Medulla oblongata (tissue), 1 donor: ENCODE measurements around the gene STRADB.
"Not testable (repeated sequence)": the region's sequence is repeated elsewhere in the genome, so short reads cannot be mapped to it uniquely, and the experiment has no call there.

Experiments
- DNase-seq: peaks from one replicate; pipeline ENCODE4 v3.0.0-alpha.2; 2015; ENCODE audit errors: extremely low spot score

Gene STRADB

GRCh38 chr2:201430322-201430721 lies 21.2 kb upstream of the STRADB start:
- DNase-seq = not testable (repeated sequence)

GRCh38 chr2:201430839-201431238 lies 20.7 kb upstream of the STRADB start:
- DNase-seq = no peak

- no peak for DNase-seq
These were observed 19.4 kb upstream of the STRADB start for GRCh38 chr2:201432038-201432620.

- no peak for DNase-seq
These were observed 18.7 kb upstream of the STRADB start for GRCh38 chr2:201432621-201433393.

GRCh38 chr2:201433394-201433995 lies 18.0 kb upstream of the STRADB start:
- no peak for DNase-seq

GRCh38 chr2:201436141-201436540 lies 15.4 kb upstream of the STRADB start:
- no peak for DNase-seq

- DNase-seq = not testable (repeated sequence)
These were observed 12.1 kb upstream of the STRADB start for GRCh38 chr2:201439336-201439922.

GRCh38 chr2:201440182-201440581 lies 11.4 kb upstream of the STRADB start:
- no peak for DNase-seq

GRCh38 chr2:201441409-201441808 lies 10.1 kb upstream of the STRADB start:
- DNase-seq = no peak

GRCh38 chr2:201444746-201445465 lies 6.6 kb upstream of the STRADB start:
- DNase-seq = no peak

- no peak for DNase-seq
These were observed 4.5 kb upstream of the STRADB start for GRCh38 chr2:201447086-201447485.

GRCh38 chr2:201448061-201448460 lies 3.5 kb upstream of the STRADB start:
- DNase-seq = no peak

- no peak for DNase-seq
These were observed 2.8 kb upstream of the STRADB start for GRCh38 chr2:201448701-201449100.

GRCh38 chr2:201450954-201451291 lies 617 bp upstream of the STRADB start:
- no peak for DNase-seq

- DNase-seq = peak; percentile 32
These were observed 750 bp downstream of the STRADB start for GRCh38 chr2:201452058-201452921.

GRCh38 chr2:201452922-201453643 lies 1.5 kb downstream of the STRADB start:
- DNase-seq = no peak

GRCh38 chr2:201458381-201458780 lies 6.8 kb downstream of the STRADB start:
- no peak for DNase-seq

- DNase-seq = no peak
These were observed 9.0 kb downstream of the STRADB start for GRCh38 chr2:201460532-201460931.

- DNase-seq = no peak
These were observed 13.0 kb downstream of the STRADB start for GRCh38 chr2:201464547-201464946.

- DNase-seq = peak; percentile 69
These were observed 14.0 kb downstream of the STRADB start for GRCh38 chr2:201465524-201465971.
